RPMI7951 (cell line): Measurements from ENCODE around the gene CEACAM8. TPM values are rescaled to one million over a fixed set of nuclear protein-coding genes. Genes with fewer than 3 reads are reported as not detected.
"Not testable (repeated sequence)": the region's sequence is repeated elsewhere in the genome, so short reads cannot be mapped to it uniquely, and the experiment has no call there.

Experiments
- DNase-seq: peaks from one replicate; pipeline ENCODE4 v3.0.0-alpha.2; 2012; ENCODE audit warnings: low read depth
- total RNA-seq: library from RNA; depleted of rRNA; stranded (reverse); fragments of >200 nt; shearing (Covaris generic); gene quantifications from 2 replicates; pipeline ENCODE4 v1.2.3, GENCODE V29; 2014; rRNA removed

The CEACAM8 gene
- total RNA-seq, 1 experiment from 2014 or later, result not detected

DNA sequence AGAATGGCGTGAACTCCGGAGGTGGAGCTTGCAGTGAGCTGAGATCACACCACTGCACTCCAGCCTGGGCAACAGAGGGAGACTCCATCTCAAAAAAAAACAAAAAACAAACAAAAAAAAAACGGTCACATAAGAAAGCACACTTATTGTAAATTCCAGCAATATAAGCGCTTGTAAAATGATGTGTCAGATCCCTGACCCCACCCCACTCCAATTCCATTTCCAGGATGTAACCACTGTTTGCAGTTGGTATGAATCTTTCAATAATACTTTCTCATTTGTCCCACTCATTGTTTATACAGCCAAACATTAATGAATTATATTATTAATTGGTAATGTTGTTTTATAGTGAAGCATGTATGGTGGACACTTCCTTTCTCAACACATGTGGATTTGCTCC lies 50.6 kb downstream of the CEACAM8 start:
- no peak for DNase-seq

DNA sequence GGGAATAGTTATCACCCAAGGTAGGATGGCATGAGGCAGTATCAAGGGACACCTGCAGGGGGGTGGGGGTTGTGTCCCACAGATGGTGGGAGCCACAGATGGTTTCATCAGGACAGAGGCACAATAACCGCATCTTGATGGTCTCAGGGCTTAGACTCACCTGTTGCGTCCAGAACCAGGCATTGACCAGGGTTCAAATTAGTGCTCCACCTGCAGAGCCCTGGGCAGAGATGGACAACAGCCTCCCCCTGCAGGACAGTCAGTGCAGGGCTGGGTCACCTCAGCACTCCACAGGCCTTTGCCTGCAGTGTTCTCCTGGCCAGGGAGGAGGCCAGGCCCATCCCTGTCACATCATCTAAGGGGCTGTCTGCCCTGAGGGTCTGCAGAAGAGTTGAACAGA lies 51.9 kb downstream of the CEACAM8 start:
- DNase-seq, result no peak

DNA sequence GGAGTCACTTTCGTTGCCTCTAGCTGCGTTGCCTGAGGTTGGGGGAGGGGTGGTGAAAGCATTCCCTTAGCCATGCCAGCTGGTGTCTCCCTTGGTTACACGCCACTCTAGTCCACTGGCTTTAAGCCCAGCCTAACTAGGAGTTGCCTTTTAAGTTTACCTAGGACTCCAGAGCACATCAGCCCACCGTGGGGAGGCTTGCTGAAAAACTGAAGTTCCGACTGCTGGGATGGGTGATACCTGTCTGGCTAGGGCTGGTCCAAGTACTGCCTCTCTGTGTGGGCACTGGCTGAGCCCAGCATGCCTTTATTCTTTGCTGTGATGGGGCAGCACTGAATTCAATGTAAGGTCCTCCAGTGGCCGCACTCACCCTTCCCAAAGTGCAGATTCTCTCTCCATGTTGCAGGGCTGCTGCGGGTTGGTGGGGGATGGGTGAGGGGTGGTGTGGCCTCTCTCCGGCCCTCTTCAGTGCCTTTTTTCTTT lies 54.6 kb downstream of the CEACAM8 start:
- peak; percentile 20 for DNase-seq

DNA sequence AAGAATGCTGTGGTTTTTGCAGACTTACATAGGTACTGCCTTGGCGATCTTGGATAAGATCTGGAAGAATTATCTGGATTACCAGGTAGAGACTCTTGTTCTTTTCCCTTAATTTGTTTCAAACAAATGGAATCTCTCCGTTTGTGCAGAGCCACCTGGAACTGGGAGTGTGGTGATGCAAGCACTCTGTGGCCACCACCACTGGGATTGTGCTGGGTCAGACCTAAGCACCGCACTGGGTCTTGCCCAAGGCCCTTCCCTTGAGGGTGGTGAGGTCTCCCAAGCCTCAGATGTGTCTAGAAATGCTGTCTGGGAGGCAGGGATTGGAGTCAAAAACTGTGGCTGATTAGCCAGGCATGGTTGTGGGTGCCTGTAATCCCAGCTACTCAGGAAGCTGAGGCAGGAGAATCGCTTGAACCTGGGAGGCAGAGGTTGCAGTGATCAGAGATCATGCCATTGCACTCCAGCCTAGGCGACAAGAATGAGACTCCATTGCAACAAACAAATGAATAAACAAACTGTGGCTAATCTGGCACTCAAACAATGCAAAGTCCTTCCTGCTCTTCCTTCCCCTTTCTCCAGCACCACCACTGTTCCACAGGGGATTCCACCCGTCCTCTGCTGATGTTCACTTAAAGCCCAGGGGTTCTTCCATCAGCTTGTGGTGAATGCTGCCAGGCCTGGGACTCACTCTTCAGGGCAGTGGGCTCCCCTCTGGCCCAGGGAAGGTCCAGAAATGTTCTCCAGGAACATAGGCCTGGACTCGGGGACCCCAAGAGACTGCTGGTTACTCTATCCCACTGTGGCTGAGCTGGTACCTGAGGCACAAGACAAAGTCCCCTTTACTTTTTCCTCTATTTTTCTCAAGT lies 55.6 kb downstream of the CEACAM8 start:
- DNase-seq, result no peak

DNA sequence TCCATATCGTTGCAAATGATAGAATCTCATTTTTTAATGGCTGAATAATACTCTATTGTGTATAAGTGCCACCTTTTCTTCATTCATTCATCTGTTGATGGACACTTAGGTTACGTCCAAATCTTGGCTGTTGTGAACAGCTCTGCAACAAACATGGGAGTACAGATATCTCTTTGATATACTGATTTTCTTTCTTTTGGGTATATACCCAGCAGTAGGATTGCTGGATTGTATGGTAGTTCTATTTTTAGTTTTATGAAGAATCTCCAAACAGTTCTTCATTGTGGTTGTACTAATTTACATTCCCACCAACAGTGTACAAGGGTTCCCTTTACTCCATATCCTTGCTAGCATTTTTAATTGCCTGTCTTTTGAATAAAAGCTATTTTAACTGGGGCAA lies 59.4 kb downstream of the CEACAM8 start:
- DNase-seq, result not testable (repeated sequence)

DNA sequence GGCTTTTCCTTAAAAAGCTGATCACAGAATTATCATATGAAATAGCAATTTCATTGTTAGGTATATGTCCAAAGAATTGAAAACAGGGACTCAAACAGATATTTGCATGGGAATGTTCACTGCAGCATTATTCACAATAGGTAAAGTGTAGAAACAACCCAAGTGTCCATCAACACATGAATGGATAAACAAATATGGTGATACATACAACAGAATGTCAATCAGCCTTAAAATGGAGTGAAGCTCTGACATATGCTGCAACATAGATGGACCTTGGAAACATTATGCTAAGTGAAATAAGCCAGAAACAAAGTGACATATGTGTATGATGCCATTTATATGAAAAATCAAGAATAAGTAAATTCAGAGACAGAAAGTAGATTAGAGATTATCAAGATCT lies 60.3 kb downstream of the CEACAM8 start:
- no peak for DNase-seq

DNA sequence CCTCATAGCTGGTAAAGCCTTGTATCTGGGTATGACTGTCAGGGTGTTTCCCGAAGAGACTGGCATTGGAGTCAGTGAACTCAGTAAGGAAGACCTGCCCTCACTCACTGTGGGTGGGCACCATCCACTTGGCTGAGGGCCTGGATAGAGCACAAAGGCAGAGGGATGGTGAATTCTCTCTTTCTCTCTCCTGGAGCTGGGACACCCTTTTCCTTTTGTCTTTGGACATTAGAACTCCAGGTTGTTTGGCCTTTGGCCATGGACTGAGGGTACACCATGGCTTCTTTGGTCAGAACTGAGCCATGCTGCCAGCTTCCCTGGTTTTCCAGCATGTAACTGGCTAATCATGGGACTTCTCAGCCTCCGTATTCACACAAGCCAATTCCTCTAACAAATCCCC lies 61.8 kb downstream of the CEACAM8 start:
- DNase-seq, result no peak

DNA sequence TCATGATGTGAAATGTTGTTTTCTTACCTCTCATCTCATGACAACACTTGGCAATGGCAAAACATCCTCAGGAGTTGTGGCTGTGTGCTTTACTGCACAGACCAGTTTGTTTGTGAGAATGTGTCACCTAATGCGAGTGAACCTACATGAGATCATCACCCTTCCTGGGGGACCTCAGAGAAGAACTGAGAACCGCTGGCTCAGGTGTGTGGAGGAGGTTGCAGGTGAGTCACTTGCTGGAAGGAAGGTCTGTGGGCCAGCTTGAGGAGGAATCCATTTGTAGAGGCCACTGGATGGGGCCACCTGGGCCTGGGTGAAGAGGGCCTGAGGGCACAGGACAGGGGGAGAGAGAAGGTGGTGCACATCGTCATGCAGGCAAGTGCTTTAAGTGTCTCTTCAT lies 63.4 kb downstream of the CEACAM8 start:
- no peak for DNase-seq

Other genes with a start within 250 kb of the CEACAM8 start
- gene CNFN, start 204.6 kb downstream of the CEACAM8 start, total RNA-seq, result 1.1 TPM in 1 of 2 replicates, not detected in the other
- 10.1 and 13.2 TPM in 2 replicates for gene LIPE, start 167.5 kb downstream of the CEACAM8 start, total RNA-seq
- gene CXCL17, start 152.0 kb downstream of the CEACAM8 start, total RNA-seq, result not detected in 2 replicates
- 0.12 and 0.20 TPM in 2 replicates for gene CEACAM1, start 66.4 kb downstream of the CEACAM8 start, total RNA-seq
- not detected in 2 replicates for gene PSG3, start 145.6 kb upstream of the CEACAM8 start, total RNA-seq
- not detected in 2 replicates for gene PSG8, start 170.8 kb upstream of the CEACAM8 start, total RNA-seq